Colonic mucosa (tissue), 4 donors: ENCODE results near the gene CCDC7. TPM values are rescaled to one million over a fixed set of nuclear protein-coding genes. Genes with fewer than 3 reads are reported as not detected.

ENCODE experiments used
- DNase-seq: peaks from one replicate; pipeline ENCODE4 v3.0.0-alpha.2; 2020
- H3K27ac ChIP-seq: fragments of 200-600 bp; one replicate; pipeline ENCODE4 v1.8.0; 2021
- H3K27me3 ChIP-seq: fragments of 200-600 bp; one replicate; pipeline ENCODE4 v1.8.0; 2021
- H3K36me3 ChIP-seq: fragments of 200-600 bp; one replicate; pipeline ENCODE4 v1.8.0; 2021
- H3K4me1 ChIP-seq: fragments of 200-600 bp; one replicate; pipeline ENCODE4 v1.8.0; 2021; ENCODE audit warnings: mild to moderate bottlenecking
- H3K4me3 ChIP-seq: fragments of 200-600 bp; one replicate; pipeline ENCODE4 v1.8.0; 2021
- H3K9ac ChIP-seq, 2 donors: one replicate each; pipeline ENCODE4 v1.7.0; 2013; ENCODE audit warnings: control low read depth in 2 of 2, low read depth in 2 of 2, low read length in 2 of 2
- H3K9me3 ChIP-seq: fragments of 200-600 bp; one replicate; pipeline ENCODE4 v1.8.0; 2021
- CTCF ChIP-seq: fragments of 200-600 bp; IDR thresholded peaks from one replicate; pipeline ENCODE4 v1.8.0; 2022; ENCODE audit warnings: antibody characterized with exemption, mild to moderate bottlenecking
- intact Hi-C: fragments of 100-400 bp; cut with DNase I; formaldehyde crosslinking; loops from one replicate; pipeline ENCODE4 v1.14.1; 2022
- total RNA-seq, 2 donors: library from RNA; stranded (reverse); fragmentation: NEBNext Ultra II Directional in 1 of 2; extraction: Animal tissue kit (Norgen Biotek cat#: 25700) in 1 of 2; gene quantifications; one replicate each; pipeline ENCODE4 v1.2.1, GENCODE V29; 2021
- donor health status: healthy.
- donor health status: DM: no; HTN: no; CAD: no.
- donor health status: DM: no; HTN: no; CAD: no.

The CCDC7 gene
- total RNA-seq, 2 donors from 2014 or later: 9.9 TPM

GRCh38 chr10:32426186-32426585 is 19.8 kb upstream of the CCDC7 start:
- DNase-seq: no peak
- Histone ChIP-seq H3K4me1 (no peaks in the 10 kb centered on the region), H3K27me3 (no peaks in the 10 kb centered on the region), H3K36me3 (no peaks in the 10 kb centered on the region), H3K9ac (no peak overlapping the region), H3K9me3 (no peaks in the 10 kb centered on the region), H3K4me3 (no peak overlapping the region), H3K27ac (no peak overlapping the region)
- no peak for TF ChIP-seq CTCF
- intact Hi-C loops: no loop called here

GRCh38 chr10:32433542-32433941 is 12.4 kb upstream of the CCDC7 start:
- Histone ChIP-seq H3K9ac (no peak overlapping the region), H3K27me3 (no peaks in the 10 kb centered on the region), H3K4me1 (no peaks in the 10 kb centered on the region), H3K9me3 (no peaks in the 10 kb centered on the region), H3K36me3 (no peaks in the 10 kb centered on the region), H3K4me3 (no peak overlapping the region), H3K27ac (no peak overlapping the region)
- TF ChIP-seq CTCF: no peak
- DNase-seq: no peak
- intact Hi-C loops: no loop called here

GRCh38 chr10:32436215-32436614 is 9.7 kb upstream of the CCDC7 start:
- H3K9ac ChIP-seq: no peak overlapping the region
- no peaks in the 10 kb centered on the region for H3K4me1 ChIP-seq
- H3K27me3 ChIP-seq: no peaks in the 10 kb centered on the region
- no peak for DNase-seq
- intact Hi-C loops: no loop called here
- H3K27ac ChIP-seq: no peak overlapping the region
- TF ChIP-seq CTCF: no peak
- no peaks in the 10 kb centered on the region for H3K36me3 ChIP-seq
- H3K4me3 ChIP-seq: no peak overlapping the region
- no peaks in the 10 kb centered on the region for H3K9me3 ChIP-seq

- Histone ChIP-seq H3K9ac (no peak overlapping the region), H3K36me3 (no peaks in the 10 kb centered on the region), H3K4me1 (no peaks in the 10 kb centered on the region), H3K27ac (no peak overlapping the region), H3K4me3 (no peak overlapping the region), H3K27me3 (no peaks in the 10 kb centered on the region), H3K9me3 (no peaks in the 10 kb centered on the region)
- intact Hi-C loops: no loop called here
- DNase-seq: no peak
- no peak for TF ChIP-seq CTCF
Measured at GRCh38 chr10:32437334-32437733, 8.6 kb upstream of the CCDC7 start.

- no peak overlapping the region for H3K9ac ChIP-seq
Measured at GRCh38 chr10:32445036-32445435, 904 bp upstream of the CCDC7 start.

More at GRCh38 chr10:32445036-32445435, 904 bp upstream of the CCDC7 start:
- DNase-seq: no peak
- intact Hi-C loops: loop anchor here (5.0 kb wide), 1 partner anchor 63 kb away; no protein-coding TSS in a partner anchor
- no peaks in the 10 kb centered on the region for H3K36me3 ChIP-seq
- no peak for TF ChIP-seq CTCF
- no peaks in the 10 kb centered on the region for H3K9me3 ChIP-seq
- no peaks in the 10 kb centered on the region for H3K4me1 ChIP-seq
- peak overlapping the region; percentile 54 for H3K4me3 ChIP-seq
- H3K27ac ChIP-seq: no peak overlapping the region
- no peaks in the 10 kb centered on the region for H3K27me3 ChIP-seq
